ENCODE data around the gene SGCA. TPM values are rescaled to one million over a fixed set of nuclear protein-coding genes. Genes with fewer than 3 reads are reported as not detected.

SGCA gene
- total RNA-seq, 2 experiments from 2014 or later: 0.34 TPM; not detected in 1

DNA sequence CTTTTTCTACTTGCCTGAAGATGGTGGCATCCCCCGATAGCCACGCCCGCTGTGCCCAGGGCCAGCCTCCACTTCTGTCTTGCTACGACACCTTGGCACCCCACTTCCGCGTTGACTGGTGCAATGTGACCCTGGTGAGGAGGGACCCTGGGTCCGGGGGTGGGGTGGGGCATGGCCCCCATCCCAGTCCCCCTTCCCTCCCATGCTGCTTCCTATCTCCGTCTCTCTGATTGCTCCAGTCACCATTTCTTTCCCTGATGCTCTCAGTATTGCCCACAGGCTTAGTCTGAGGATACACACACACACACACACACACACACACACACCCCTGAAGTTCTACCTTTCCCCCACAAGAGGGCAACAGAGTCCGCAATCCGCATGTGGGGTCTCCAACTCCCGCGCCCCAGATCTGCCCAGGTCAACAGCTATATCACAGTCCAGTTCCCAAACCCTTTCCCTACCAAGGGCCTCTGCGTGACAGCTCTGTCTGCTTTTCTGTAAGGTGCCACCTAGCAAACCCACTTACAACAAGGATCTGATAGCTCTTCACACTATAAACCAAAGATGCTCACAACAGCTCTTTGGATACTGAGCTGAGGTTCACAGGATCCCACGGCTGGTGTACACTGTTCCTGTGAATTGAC lies 3.4 kb downstream of the SGCA start:
- Mint-ChIP-seq H3K4me3 (peak overlapping the region; percentile 44), H3K27me3 (peaks cover 3% of the 10 kb centered on the region), H3K36me3 (ENCODE audit: low read depth) (no peaks in the 10 kb centered on the region), H3K27ac (peak overlapping the region; percentile 60), H3K9me3 (no peaks in the 10 kb centered on the region), H3K4me1 (ENCODE audit: low read depth) (peaks cover 10% of the 10 kb centered on the region)
- intact Hi-C loops (cut with micrococcal nuclease): loop anchor here (2.0 to 10.0 kb wide), 2 partner anchors 30 to 54 kb away; no protein-coding TSS in a partner anchor
- DNase-seq (peak; percentile 71), ATAC-seq (peak; percentile 86)
- TF ChIP-seq, protein P1, sequence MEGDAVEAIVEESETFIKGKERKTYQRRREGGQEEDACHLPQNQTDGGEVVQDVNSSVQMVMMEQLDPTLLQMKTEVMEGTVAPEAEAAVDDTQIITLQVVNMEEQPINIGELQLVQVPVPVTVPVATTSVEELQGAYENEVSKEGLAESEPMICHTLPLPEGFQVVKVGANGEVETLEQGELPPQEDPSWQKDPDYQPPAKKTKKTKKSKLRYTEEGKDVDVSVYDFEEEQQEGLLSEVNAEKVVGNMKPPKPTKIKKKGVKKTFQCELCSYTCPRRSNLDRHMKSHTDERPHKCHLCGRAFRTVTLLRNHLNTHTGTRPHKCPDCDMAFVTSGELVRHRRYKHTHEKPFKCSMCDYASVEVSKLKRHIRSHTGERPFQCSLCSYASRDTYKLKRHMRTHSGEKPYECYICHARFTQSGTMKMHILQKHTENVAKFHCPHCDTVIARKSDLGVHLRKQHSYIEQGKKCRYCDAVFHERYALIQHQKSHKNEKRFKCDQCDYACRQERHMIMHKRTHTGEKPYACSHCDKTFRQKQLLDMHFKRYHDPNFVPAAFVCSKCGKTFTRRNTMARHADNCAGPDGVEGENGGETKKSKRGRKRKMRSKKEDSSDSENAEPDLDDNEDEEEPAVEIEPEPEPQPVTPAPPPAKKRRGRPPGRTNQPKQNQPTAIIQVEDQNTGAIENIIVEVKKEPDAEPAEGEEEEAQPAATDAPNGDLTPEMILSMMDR (IDR thresholded peaks at IDR 0.05): peak; percentile 63
- POLR2A ChIA-PET: interaction anchor here (0.6 to 1.2 kb wide), 4 partner anchors 23 to 128 kb away, joined by 3 read pairs; no protein-coding TSS in a partner anchor
- CTCF ChIA-PET: interaction anchor here (0.6 to 4.5 kb wide), 42 partner anchors 8 to 228 kb away, joined by 3 to 54 read pairs (median 6); partner anchors contain the start of genes COL1A1, LRRC59, PDK2 and PPP1R9B

DNA sequence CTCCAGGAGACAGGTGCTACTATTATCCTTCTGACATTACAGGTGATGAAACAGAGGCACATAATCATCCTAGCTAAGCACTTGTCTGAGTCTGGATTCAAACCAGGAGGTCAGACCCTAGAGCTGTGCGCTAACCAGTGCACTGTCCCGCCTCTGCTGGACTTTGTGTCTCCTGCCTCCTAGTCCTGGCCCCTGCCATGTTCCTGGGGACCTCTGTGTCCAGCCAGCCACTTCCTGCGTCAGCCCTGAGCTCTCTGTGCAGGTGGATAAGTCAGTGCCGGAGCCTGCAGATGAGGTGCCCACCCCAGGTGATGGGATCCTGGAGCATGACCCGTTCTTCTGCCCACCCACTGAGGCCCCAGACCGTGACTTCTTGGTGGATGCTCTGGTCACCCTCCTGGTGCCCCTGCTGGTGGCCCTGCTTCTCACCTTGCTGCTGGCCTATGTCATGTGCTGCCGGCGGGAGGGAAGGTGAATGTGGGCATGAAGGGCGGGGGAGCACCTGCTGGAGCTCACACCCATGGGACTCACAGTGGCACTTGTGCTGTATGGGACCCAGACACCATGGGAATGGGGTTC lies 4.2 kb downstream of the SGCA start:
- no peaks in the 10 kb centered on the region for H3K36me3 Mint-ChIP-seq (ENCODE audit: low read depth)
- no peak overlapping the region for H3K4me3 Mint-ChIP-seq
- CTCF ChIA-PET: interaction anchor here (0.6 to 4.5 kb wide), 42 partner anchors 8 to 227 kb away, joined by 3 to 54 read pairs (median 6); partner anchors contain the start of genes COL1A1, LRRC59, PDK2 and PPP1R9B
- DNase-seq (no peak), ATAC-seq (no peak)
- H3K9me3 Mint-ChIP-seq: no peaks in the 10 kb centered on the region
- TF ChIP-seq, protein P1 (IDR thresholded peaks at IDR 0.05): no peak
- no peak overlapping the region for H3K27ac Mint-ChIP-seq
- H3K4me1 Mint-ChIP-seq (ENCODE audit: low read depth): peaks cover 10% of the 10 kb centered on the region
- H3K27me3 Mint-ChIP-seq: peaks cover 3% of the 10 kb centered on the region
- intact Hi-C loops (cut with micrococcal nuclease): loop anchor here (2.0 to 10.0 kb wide), 2 partner anchors 29 to 55 kb away; no protein-coding TSS in a partner anchor
- POLR2A ChIA-PET: interaction anchor here (0.6 to 1.2 kb wide), 5 partner anchors 24 to 128 kb away, joined by 3 read pairs; no protein-coding TSS in a partner anchor

DNA sequence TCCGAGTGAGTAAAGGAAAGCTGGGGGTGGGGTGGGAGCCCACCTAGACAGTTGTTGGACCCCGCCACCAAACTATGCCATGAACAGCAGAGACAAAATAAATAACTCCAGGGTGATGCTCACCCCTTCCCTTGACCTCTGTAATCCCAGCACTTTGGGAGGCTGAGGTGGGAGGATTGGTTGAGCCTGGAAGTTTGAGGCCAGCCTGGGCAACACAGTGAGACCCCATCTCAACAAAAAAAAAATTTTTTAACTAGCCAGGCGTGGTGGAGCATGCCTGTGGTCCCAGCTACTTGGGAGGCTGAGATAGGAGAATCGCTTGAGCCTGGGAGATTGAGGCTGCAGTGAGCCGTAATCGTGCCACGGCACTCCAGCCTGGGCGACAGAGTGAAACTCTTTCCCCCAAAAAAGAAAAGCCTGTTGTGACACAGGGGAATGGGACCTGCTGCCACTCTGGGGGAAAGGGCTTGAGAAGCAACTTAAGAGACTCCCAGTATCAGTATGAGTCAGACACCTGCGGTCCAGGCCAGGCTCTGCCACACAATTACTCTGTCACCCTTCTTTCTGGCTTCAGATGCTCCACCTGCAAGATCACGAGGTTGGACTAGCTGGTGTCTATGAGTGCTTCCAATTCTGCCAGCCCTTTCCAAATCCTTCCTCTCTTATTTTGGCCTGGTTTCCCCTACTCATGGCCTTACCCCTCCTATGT lies 5.0 kb downstream of the SGCA start:
- intact Hi-C loops (cut with micrococcal nuclease): no loop called here
- peaks cover 3% of the 10 kb centered on the region for H3K27me3 Mint-ChIP-seq
- TF ChIP-seq, protein P1 (IDR thresholded peaks at IDR 0.05): no peak
- H3K4me1 Mint-ChIP-seq (ENCODE audit: low read depth): peaks cover 10% of the 10 kb centered on the region
- no peak overlapping the region for H3K27ac Mint-ChIP-seq
- CTCF ChIA-PET: interaction anchor here (1.5 to 4.5 kb wide), 10 partner anchors 7 to 124 kb away, joined by 5 to 54 read pairs (median 20); partner anchors contain the start of gene COL1A1
- H3K4me3 Mint-ChIP-seq: no peak overlapping the region
- DNase-seq (peak; percentile 47), ATAC-seq (no peak)
- H3K36me3 Mint-ChIP-seq (ENCODE audit: low read depth): no peaks in the 10 kb centered on the region
- no peaks in the 10 kb centered on the region for H3K9me3 Mint-ChIP-seq
- POLR2A ChIA-PET: interaction anchor here (0.8 kb wide), 1 partner anchor 76 kb away, joined by 3 read pairs; no protein-coding TSS in a partner anchor

DNA sequence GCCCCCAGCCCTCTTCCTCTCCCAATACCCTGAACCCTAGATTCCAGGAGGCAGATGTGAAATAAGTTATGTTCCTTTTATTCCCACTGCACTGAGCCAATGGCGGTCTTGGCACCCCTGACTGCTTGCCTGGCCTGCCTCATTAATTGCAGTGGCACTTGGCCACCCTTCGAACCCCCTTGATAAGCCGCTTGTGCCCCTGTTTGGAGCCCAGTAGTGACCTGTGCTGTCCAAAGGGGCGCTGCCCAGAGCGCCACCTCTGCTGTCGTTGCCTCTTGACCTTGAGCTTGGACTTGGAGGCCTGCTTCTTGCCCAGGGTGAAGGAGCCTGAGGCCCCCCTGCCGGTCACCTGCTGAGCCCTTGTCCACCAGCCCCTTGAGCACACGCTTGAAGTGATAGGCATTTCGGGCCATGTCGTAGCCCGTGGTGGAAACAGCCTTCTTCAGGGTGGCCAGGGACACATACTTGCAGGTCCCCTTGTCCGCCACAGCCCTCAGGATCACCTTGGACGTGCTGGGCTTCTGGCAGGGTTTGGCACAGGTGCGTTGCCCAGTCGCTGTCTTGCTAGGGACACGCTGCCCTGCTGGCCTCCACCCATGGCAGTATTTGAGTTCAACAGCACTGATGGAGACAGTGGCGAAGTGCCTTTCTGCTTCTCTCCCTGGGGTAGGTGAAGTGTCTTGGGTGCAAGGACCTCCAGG lies 5.7 kb downstream of the SGCA start:
- TF ChIP-seq, protein P1 (IDR thresholded peaks at IDR 0.05): no peak
- Mint-ChIP-seq H3K27me3 (peaks cover 3% of the 10 kb centered on the region), H3K9me3 (no peaks in the 10 kb centered on the region), H3K36me3 (ENCODE audit: low read depth) (no peaks in the 10 kb centered on the region), H3K4me1 (ENCODE audit: low read depth) (peaks cover 10% of the 10 kb centered on the region), H3K4me3 (no peak overlapping the region), H3K27ac (no peak overlapping the region)
- DNase-seq (no peak), ATAC-seq (no peak)
- ChIA-PET POLR2A (no interaction called here), CTCF (interaction anchor here (1.4 to 4.5 kb wide), 5 partner anchors 8 to 100 kb away, joined by 3 to 49 read pairs (median 9); partner anchors contain the start of gene COL1A1)
- intact Hi-C loops (cut with micrococcal nuclease): no loop called here
